Ascending aorta (tissue), 2 donors: ENCODE measurements around the gene IMPA2. TPM values are rescaled to one million over a fixed set of nuclear protein-coding genes. Genes with fewer than 3 reads are reported as not detected.
A peak's percentile ranks its signal among the peaks of the same experiment; 100 is the strongest.

Source experiments
- DNase-seq, 2 donors: peaks; one replicate each; pipeline ENCODE4 v3.0.0-alpha.2; 2019; ENCODE audit warnings: low spot score in 2 of 2
- H3K27ac ChIP-seq, 2 donors: fragments of 200-600 bp; sonication (generic); one replicate each; pipeline ENCODE4 v1.5.1; 2016 to 2017; ENCODE audit warnings: mild to moderate bottlenecking in 1 of 2
- H3K27me3 ChIP-seq: fragments of 200-600 bp; sonication (generic); one replicate; pipeline ENCODE4 v1.5.1; 2017
- H3K36me3 ChIP-seq, 2 donors: fragments of 200-600 bp; sonication (generic); one replicate each; pipeline ENCODE4 v1.5.1; 2016
- H3K4me1 ChIP-seq, 2 donors: fragments of 200-600 bp; sonication (generic); one replicate each; pipeline ENCODE4 v1.5.1; 2016 to 2017; ENCODE audit warnings: mild to moderate bottlenecking in 1 of 2
- H3K4me3 ChIP-seq, 2 donors: fragments of 200-600 bp; sonication (generic); one replicate each; pipeline ENCODE4 v1.5.1; 2016 to 2017; ENCODE audit warnings: mild to moderate bottlenecking in 1 of 2
- H3K9me3 ChIP-seq, 2 donors: fragments of 200-600 bp; sonication (generic); one replicate each; pipeline ENCODE4 v1.5.1; 2016
- CTCF ChIP-seq, 3 experiments: fragments of 200-600 bp in 2 of 3; fragments of 450-650 bp in 1 of 3; sonication (generic) in 2 of 3; IDR thresholded peaks; one replicate each; pipeline ENCODE4 v1.5.1; 2016 to 2019; ENCODE audit warnings: antibody characterized with exemption in 3 of 3, mild to moderate bottlenecking in 1 of 3, moderate library complexity in 1 of 3
- intact Hi-C: fragments of 100-400 bp; cut with DNase I; formaldehyde crosslinking; loops from one replicate; pipeline ENCODE4 v1.15.1; 2023
- total RNA-seq: library from RNA; depleted of rRNA; stranded (reverse); fragments of >200 nt; gene quantifications from one replicate; pipeline ENCODE4 v1.1.0, GENCODE V29; 2016

Gene IMPA2
- total RNA-seq, 1 donor from 2014 or later: 43.4 TPM

GRCh38 chr18:11999429-11999828 lies 18.1 kb downstream of the IMPA2 start:
- intact Hi-C loops: loop anchor here (5.0 kb wide), 1 partner anchor 267 kb away; no protein-coding TSS in a partner anchor
- DNase-seq: no peak
- H3K36me3 ChIP-seq: peaks cover 4 to 17% of the 10 kb centered on the region in 2 donors

GRCh38 chr18:12000072-12000659 lies 18.9 kb downstream of the IMPA2 start:
- Histone ChIP-seq H3K36me3 (peaks cover 4 to 17% of the 10 kb centered on the region in 2 donors), H3K27me3 (no peaks in the 10 kb centered on the region), H3K27ac (no peak overlapping the region), H3K4me1 (peaks cover 0 to 2% of the 10 kb centered on the region in 2 donors), H3K4me3 (no peak overlapping the region), H3K9me3 (no peaks in the 10 kb centered on the region)
- DNase-seq: no peak
- intact Hi-C loops: no loop called here
- no peak for TF ChIP-seq CTCF (IDR thresholded peaks at IDR 0.05)

More at GRCh38 chr18:11999429-11999828, 18.1 kb downstream of the IMPA2 start:
- no peak overlapping the region for H3K4me3 ChIP-seq
- TF ChIP-seq CTCF (IDR thresholded peaks at IDR 0.05): no peak
- no peaks in the 10 kb centered on the region for H3K27me3 ChIP-seq
- no peak overlapping the region for H3K27ac ChIP-seq
- H3K4me1 ChIP-seq: peaks cover 0 to 2% of the 10 kb centered on the region in 2 donors
- H3K9me3 ChIP-seq: no peaks in the 10 kb centered on the region

- DNase-seq: peak in 1 of 2 donors; percentile 30
- no peak overlapping the region for H3K27ac ChIP-seq
- no peak overlapping the region for H3K4me3 ChIP-seq
- no peaks in the 10 kb centered on the region for H3K27me3 ChIP-seq
- peaks cover 4 to 17% of the 10 kb centered on the region in 2 donors for H3K36me3 ChIP-seq
- H3K9me3 ChIP-seq: no peaks in the 10 kb centered on the region
- no peaks in the 10 kb centered on the region for H3K4me1 ChIP-seq
- intact Hi-C loops: no loop called here
- TF ChIP-seq CTCF (IDR thresholded peaks at IDR 0.05): no peak
These were observed 20.1 kb downstream of the IMPA2 start for GRCh38 chr18:12001421-12001820.

- Histone ChIP-seq H3K27ac (no peak overlapping the region), H3K36me3 (peaks cover 4 to 23% of the 10 kb centered on the region in 2 donors), H3K9me3 (no peaks in the 10 kb centered on the region), H3K4me3 (no peak overlapping the region), H3K4me1 (no peaks in the 10 kb centered on the region), H3K27me3 (no peaks in the 10 kb centered on the region)
- DNase-seq: no peak
- TF ChIP-seq CTCF (IDR thresholded peaks at IDR 0.05): no peak
- intact Hi-C loops: no loop called here
These were observed 22.6 kb downstream of the IMPA2 start for GRCh38 chr18:12003894-12004293.

- H3K4me3 ChIP-seq: no peak overlapping the region
- no peaks in the 10 kb centered on the region for H3K27me3 ChIP-seq
- TF ChIP-seq CTCF (IDR thresholded peaks at IDR 0.05): no peak
- H3K27ac ChIP-seq: no peak overlapping the region
- no peak for DNase-seq
- H3K9me3 ChIP-seq: no peaks in the 10 kb centered on the region
- H3K4me1 ChIP-seq: no peaks in the 10 kb centered on the region
- intact Hi-C loops: no loop called here
- H3K36me3 ChIP-seq: peaks cover 11 to 23% of the 10 kb centered on the region in 2 donors
These were observed 24.5 kb downstream of the IMPA2 start for GRCh38 chr18:12005538-12006487.
